OCI-LY1 (cell line): ENCODE data around the gene STRADA.

Experiments
- CTCF ChIP-seq: fragments of 200-600 bp; sonication (generic), shearing (Covaris generic); IDR thresholded peaks from 2 replicates; pipeline ENCODE4 v1.5.1; 2017; ENCODE audit warnings: mild to moderate bottlenecking, antibody characterized with exemption, low read length, moderate library complexity, mixed read lengths
- EZH2 ChIP-seq: fragments of 200-600 bp; sonication (generic), shearing (Covaris generic); IDR thresholded peaks from 2 replicates; pipeline ENCODE4 v1.8.0; 2017; ENCODE audit warnings: borderline replicate concordance, mixed run types, mild to moderate bottlenecking, antibody characterized with exemption, low read length, moderate library complexity, mixed read lengths

- no peak for TF ChIP-seq EZH2
- TF ChIP-seq CTCF, result no peak
Observed at GRCh38 chr17:63706336-63707082, 35.1 kb downstream of the STRADA start.
